Natural killer cell (primary cell): Measurements from ENCODE around the gene CADM1. TPM values are rescaled to one million over a fixed set of nuclear protein-coding genes. Genes with fewer than 3 reads are reported as not detected.

Experiments used
- ATAC-seq, 3 donors: fragments of 150-1000 bp in 2 of 3; fragments of 200-7000 bp in 1 of 3; cut with Tn5 transposase; 1 replicate in 1 of 3; 2 replicates in 2 of 3; pipeline ENCODE4 v1.10.0; 2021; ENCODE audit warnings: mild to moderate bottlenecking in 2 of 3, moderate library complexity in 2 of 3
- DNase-seq, 2 donors: peaks; one replicate each; pipeline versions ENCODE4 v3.0.0 to v3.0.0-alpha.2; 2013 to 2021; ENCODE audit warnings: mixed read lengths in 1 of 2
- H3K27ac ChIP-seq: one replicate; pipeline ENCODE4 v1.5.1; 2013; ENCODE audit warnings: mild to moderate bottlenecking, low read length
- H3K27me3 ChIP-seq: one replicate; pipeline ENCODE4 v1.6.1; 2013; ENCODE audit warnings: low read length; ENCODE audit not compliant: control insufficient read depth, insufficient read depth
- H3K36me3 ChIP-seq: one replicate; pipeline ENCODE4 v1.6.1; 2013; ENCODE audit warnings: low read length; ENCODE audit not compliant: control insufficient read depth, insufficient read depth
- H3K4me1 ChIP-seq: one replicate; pipeline ENCODE4 v1.6.1; 2013; ENCODE audit warnings: low read length; ENCODE audit not compliant: control insufficient read depth, insufficient read depth
- H3K4me3 ChIP-seq: one replicate; pipeline ENCODE4 v1.5.1; 2013; ENCODE audit warnings: low read length
- H3K9me3 ChIP-seq: one replicate; pipeline ENCODE4 v1.6.1; 2013; ENCODE audit warnings: low read length; ENCODE audit not compliant: control insufficient read depth, insufficient read depth
- H3K27ac Mint-ChIP-seq, 2 donors: one replicate each; pipeline ENCODE4 v1.8.0; 2022; ENCODE audit warnings: mild to moderate bottlenecking in 2 of 2, mixed read lengths in 2 of 2, moderate library complexity in 1 of 2
- H3K27me3 Mint-ChIP-seq, 2 donors: one replicate each; pipeline ENCODE4 v1.8.0; 2022; ENCODE audit warnings: low read depth in 2 of 2, mixed read lengths in 2 of 2
- H3K36me3 Mint-ChIP-seq: one replicate; pipeline ENCODE4 v1.8.0; 2022; ENCODE audit warnings: mixed read lengths
- H3K4me1 Mint-ChIP-seq, 2 donors: one replicate each; pipeline ENCODE4 v1.8.0; 2022; ENCODE audit warnings: mixed read lengths in 2 of 2
- H3K4me3 Mint-ChIP-seq: one replicate; pipeline ENCODE4 v1.8.0; 2022; ENCODE audit warnings: mild to moderate bottlenecking, moderate library complexity, mixed read lengths
- H3K9me3 Mint-ChIP-seq, 2 donors: one replicate each; pipeline ENCODE4 v1.8.0; 2022; ENCODE audit warnings: mixed read lengths in 2 of 2
- CTCF ChIP-seq: fragments of 200-600 bp; IDR thresholded peaks from one replicate; pipeline ENCODE4 v1.8.0; 2022; ENCODE audit warnings: antibody characterized with exemption
- WGBS: methylation state at CpG from one replicate; pipeline ENCODE4 v1.1.7; 2013; ENCODE audit warnings: missing lambda C conversion rate; ENCODE audit not compliant: insufficient coverage; 5-methylcytosine and 5-hydroxymethylcytosine counted together
- intact Hi-C: fragments of 100-400 bp; cut with micrococcal nuclease; formaldehyde crosslinking; loops from one replicate; pipeline ENCODE4 v1.14.2; 2022
- total RNA-seq, 4 donors: library from RNA; stranded (reverse); fragments of 120-200 nt in 1 of 4; gene quantifications; one replicate each; pipeline versions ENCODE4 v1.2.3 to v1.2.4, GENCODE V29; 2013 to 2022

The CADM1 gene
- total RNA-seq, 3 donors from 2014 or later (not counting 1 experiment from before 2014, with no cell fraction given), result 3.2 to 4.2 (median 3.9) TPM

GRCh38 chr11:115145324-115145723, 358.9 kb downstream of the CADM1 start:
- Histone ChIP-seq H3K4me3 (no peak overlapping the region), H3K27me3 (no peaks in the 10 kb centered on the region), H3K36me3 (no peaks in the 10 kb centered on the region), H3K4me1 (peaks cover 5% of the 10 kb centered on the region), H3K9me3 (no peaks in the 10 kb centered on the region), H3K27ac (no peak overlapping the region)
- WGBS, result 83% methylated on average over 8 of the region's 8 CpGs
- no peak for TF ChIP-seq CTCF
- Mint-ChIP-seq H3K27ac (no peak overlapping the region), H3K9me3 (peaks cover 7 to 9% of the 10 kb centered on the region in 2 donors), H3K36me3 (no peaks in the 10 kb centered on the region), H3K4me1 (peaks cover 0 to 9% of the 10 kb centered on the region in 2 donors), H3K4me3 (no peak overlapping the region), H3K27me3 (peaks cover 4 to 8% of the 10 kb centered on the region in 2 donors)
- intact Hi-C loops, result no loop called here
- ATAC-seq (no peak), DNase-seq (no peak)

- H3K36me3 Mint-ChIP-seq, result no peaks in the 10 kb centered on the region
- no peaks in the 10 kb centered on the region for H3K9me3 ChIP-seq
- H3K4me1 ChIP-seq, result peaks cover 5% of the 10 kb centered on the region
- no peak overlapping the region for H3K27ac Mint-ChIP-seq
- 85% methylated on average over 7 of the region's 7 CpGs for WGBS
- H3K4me3 Mint-ChIP-seq, result no peak overlapping the region
- no peak overlapping the region for H3K4me3 ChIP-seq
- H3K4me1 Mint-ChIP-seq, result peaks cover 0 to 9% of the 10 kb centered on the region in 2 donors
- peaks cover 8 to 10% of the 10 kb centered on the region in 2 donors for H3K27me3 Mint-ChIP-seq
- no peak overlapping the region for H3K27ac ChIP-seq
- TF ChIP-seq CTCF, result no peak
- H3K27me3 ChIP-seq, result no peaks in the 10 kb centered on the region
- no peaks in the 10 kb centered on the region for H3K36me3 ChIP-seq
- intact Hi-C loops, result no loop called here
- peaks cover 7 to 9% of the 10 kb centered on the region in 2 donors for H3K9me3 Mint-ChIP-seq
- DNase-seq, result no peak
- ATAC-seq, result no peak
Measured at GRCh38 chr11:115144914-115145313, 359.3 kb downstream of the CADM1 start.

- Mint-ChIP-seq H3K27ac (no peak overlapping the region), H3K36me3 (no peaks in the 10 kb centered on the region), H3K27me3 (peaks cover 14 to 18% of the 10 kb centered on the region in 2 donors), H3K4me1 (peaks cover 0 to 9% of the 10 kb centered on the region in 2 donors), H3K9me3 (peaks cover 7 to 9% of the 10 kb centered on the region in 2 donors), H3K4me3 (no peak overlapping the region)
- no peaks in the 10 kb centered on the region for H3K36me3 ChIP-seq
- no peak for TF ChIP-seq CTCF
- WGBS, result 79% methylated on average over 5 of the region's 5 CpGs
- peaks cover 5% of the 10 kb centered on the region for H3K4me1 ChIP-seq
- H3K27ac ChIP-seq, result no peak overlapping the region
- no peaks in the 10 kb centered on the region for H3K27me3 ChIP-seq
- no peaks in the 10 kb centered on the region for H3K9me3 ChIP-seq
- ATAC-seq, result no peak
- intact Hi-C loops, result no loop called here
- no peak for DNase-seq
- H3K4me3 ChIP-seq, result no peak overlapping the region
Measured at GRCh38 chr11:115144014-115144413, 360.2 kb downstream of the CADM1 start.
